HG03135 (cell line): ENCODE measurements around the gene ADAMTS7.
"Not testable (repeated sequence)": the region's sequence is repeated elsewhere in the genome, so short reads cannot be mapped to it uniquely, and the experiment has no call there.

ENCODE experiments used
- ATAC-seq: cut with Tn5 transposase; IDR thresholded peaks from one replicate; pipeline ENCODE4 v1.9.1; 2021; ENCODE audit warnings: mild to moderate bottlenecking, moderate library complexity; ENCODE audit not compliant: unreplicated experiment

Gene ADAMTS7

GRCh38 chr15:78753751-78754535, 57.3 kb downstream of the ADAMTS7 start:
- ATAC-seq: not testable (repeated sequence)

- not testable (repeated sequence) for ATAC-seq
Observed at GRCh38 chr15:78753359-78753659, 58.0 kb downstream of the ADAMTS7 start.

GRCh38 chr15:78752492-78753358, 58.5 kb downstream of the ADAMTS7 start:
- no peak for ATAC-seq

GRCh38 chr15:78751602-78751979, 59.7 kb downstream of the ADAMTS7 start:
- ATAC-seq: no peak

- peak; percentile 75 for ATAC-seq
Observed at GRCh38 chr15:78750974-78751601, 60.2 kb downstream of the ADAMTS7 start.

GRCh38 chr15:78750566-78750965, 60.7 kb downstream of the ADAMTS7 start:
- ATAC-seq: no peak

- ATAC-seq: no peak
Observed at GRCh38 chr15:78749831-78750230, 61.4 kb downstream of the ADAMTS7 start.

- not testable (repeated sequence) for ATAC-seq
Observed at GRCh38 chr15:78747877-78748276, 63.4 kb downstream of the ADAMTS7 start.

GRCh38 chr15:78741674-78742073, 69.6 kb downstream of the ADAMTS7 start:
- ATAC-seq: not testable (repeated sequence)

- no peak for ATAC-seq
Observed at GRCh38 chr15:78740904-78741274, 70.4 kb downstream of the ADAMTS7 start.

- peak; percentile 66 for ATAC-seq
Observed at GRCh38 chr15:78739996-78740903, 71.0 kb downstream of the ADAMTS7 start.

GRCh38 chr15:78739206-78739605, 72.1 kb downstream of the ADAMTS7 start:
- no peak for ATAC-seq

- ATAC-seq: not testable (repeated sequence)
Observed at GRCh38 chr15:78737931-78738558, 73.2 kb downstream of the ADAMTS7 start.

- no peak for ATAC-seq
Observed at GRCh38 chr15:78737187-78737820, 74.0 kb downstream of the ADAMTS7 start.

- not testable (repeated sequence) for ATAC-seq
Observed at GRCh38 chr15:78736286-78736685, 75.0 kb downstream of the ADAMTS7 start.

- ATAC-seq: no peak
Observed at GRCh38 chr15:78734451-78735064, 76.7 kb downstream of the ADAMTS7 start.

- no peak for ATAC-seq
Observed at GRCh38 chr15:78732634-78733033, 78.6 kb downstream of the ADAMTS7 start.

- ATAC-seq: no peak
Observed at GRCh38 chr15:78730955-78731354, 80.3 kb downstream of the ADAMTS7 start.

GRCh38 chr15:78728427-78728826, 82.8 kb downstream of the ADAMTS7 start:
- not testable (repeated sequence) for ATAC-seq
